GM19328 (cell line): ENCODE data around the gene GPR151.
"Not testable (repeated sequence)": the region's sequence is repeated elsewhere in the genome, so short reads cannot be mapped to it uniquely, and the experiment has no call there.

ENCODE experiments used
- ATAC-seq: cut with Tn5 transposase; IDR thresholded peaks from one replicate; pipeline ENCODE4 v1.9.1; 2021; ENCODE audit warnings: mild to moderate bottlenecking, moderate library complexity; ENCODE audit not compliant: unreplicated experiment

The GPR151 gene

DNA sequence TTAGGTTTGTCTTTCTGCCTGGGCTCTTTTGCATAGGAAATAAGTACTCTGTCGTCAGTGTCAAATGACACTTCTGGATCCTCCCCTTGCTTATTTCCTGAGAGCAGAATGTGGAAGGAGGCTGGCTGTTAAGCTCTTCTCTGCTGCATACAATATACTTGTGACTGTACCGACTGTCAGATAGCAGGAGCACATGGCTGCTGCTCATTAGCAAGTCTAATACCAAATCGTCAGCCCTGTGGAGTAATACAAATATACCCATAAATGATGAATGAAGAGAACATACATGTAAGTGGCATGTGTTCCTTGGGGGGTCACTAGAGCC, at the start of gene GPR151:
Gene GPR151, minus strand, starts transcription at position 40 of the 325 bp plus-strand sequence. CDS start 77 bp downstream, outside the sequence.
- no peak for ATAC-seq

DNA sequence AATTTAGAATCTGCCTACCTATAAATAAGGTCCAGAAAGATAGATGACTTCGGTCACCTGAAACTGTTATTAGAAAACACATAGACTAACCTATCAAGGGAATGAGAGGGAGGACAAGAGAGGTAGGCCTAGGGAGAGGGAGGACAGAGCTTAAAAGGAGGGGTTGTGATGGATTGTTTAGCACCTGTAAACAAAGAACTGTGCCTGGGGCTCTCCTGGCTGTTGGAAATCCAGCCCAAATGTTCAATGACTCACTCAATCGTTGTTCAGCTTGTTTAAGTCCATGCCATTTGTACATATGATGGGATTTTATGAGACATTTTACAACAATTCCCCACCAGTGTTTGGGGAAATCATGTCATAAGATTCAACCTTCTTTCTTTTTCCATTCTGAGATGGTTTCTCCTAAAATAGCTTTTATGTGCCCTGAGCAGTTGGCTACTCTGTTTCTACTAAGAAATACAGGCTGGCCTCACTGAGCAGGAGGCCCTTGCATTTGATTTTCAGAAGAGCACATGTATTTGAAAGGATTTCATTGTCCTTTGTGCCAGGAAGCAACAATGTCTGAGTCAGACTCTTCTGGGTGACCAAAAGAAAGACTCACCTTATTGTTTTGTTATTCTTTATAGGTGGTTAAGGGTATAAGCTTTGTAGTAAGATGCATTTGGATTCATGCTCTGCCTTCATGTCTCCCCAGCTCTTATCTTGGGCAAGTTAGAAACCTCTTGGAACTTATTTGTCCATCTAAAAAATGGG, 48.2 kb upstream of the GPR151 start:
- no peak for ATAC-seq

DNA sequence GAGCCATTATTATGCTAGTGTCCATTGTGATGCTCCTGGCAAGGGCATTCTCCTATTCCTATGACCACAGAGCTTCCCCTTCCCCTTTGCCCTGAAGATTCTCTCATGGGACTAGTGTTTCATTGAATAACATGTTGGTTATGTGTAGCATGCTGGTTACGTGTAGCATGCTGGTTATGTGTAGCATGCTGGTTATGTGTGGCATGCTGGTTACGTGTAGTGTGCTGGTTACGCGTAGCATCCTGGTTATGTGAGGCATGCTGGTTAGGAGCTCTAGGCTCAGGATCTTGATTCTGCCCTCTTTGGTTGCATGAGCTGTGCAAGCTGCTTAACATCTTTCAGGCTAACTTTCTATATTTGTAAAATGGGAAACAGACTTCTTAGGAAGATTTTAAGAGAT, 46.5 kb upstream of the GPR151 start:
- no peak for ATAC-seq

DNA sequence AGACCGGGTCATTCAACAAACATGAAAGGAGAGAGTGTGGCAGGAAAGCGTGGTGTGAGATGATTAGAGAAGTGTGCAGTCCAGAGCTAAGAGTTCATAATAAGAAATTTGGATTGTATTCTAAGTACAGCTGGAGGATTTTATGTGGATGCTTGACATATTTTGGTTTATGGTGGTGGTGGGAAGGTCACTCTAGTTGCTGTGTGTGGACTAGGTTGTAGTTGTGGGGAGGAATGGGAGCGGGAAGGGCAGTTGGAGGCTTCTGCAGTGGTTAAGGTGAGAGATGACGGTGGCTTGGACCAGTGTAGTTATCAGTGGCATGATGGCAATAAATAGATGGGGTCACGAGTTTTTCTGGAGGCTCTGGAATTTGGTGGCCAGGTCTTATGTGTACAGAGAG, 45.7 kb upstream of the GPR151 start:
- ATAC-seq: no peak

DNA sequence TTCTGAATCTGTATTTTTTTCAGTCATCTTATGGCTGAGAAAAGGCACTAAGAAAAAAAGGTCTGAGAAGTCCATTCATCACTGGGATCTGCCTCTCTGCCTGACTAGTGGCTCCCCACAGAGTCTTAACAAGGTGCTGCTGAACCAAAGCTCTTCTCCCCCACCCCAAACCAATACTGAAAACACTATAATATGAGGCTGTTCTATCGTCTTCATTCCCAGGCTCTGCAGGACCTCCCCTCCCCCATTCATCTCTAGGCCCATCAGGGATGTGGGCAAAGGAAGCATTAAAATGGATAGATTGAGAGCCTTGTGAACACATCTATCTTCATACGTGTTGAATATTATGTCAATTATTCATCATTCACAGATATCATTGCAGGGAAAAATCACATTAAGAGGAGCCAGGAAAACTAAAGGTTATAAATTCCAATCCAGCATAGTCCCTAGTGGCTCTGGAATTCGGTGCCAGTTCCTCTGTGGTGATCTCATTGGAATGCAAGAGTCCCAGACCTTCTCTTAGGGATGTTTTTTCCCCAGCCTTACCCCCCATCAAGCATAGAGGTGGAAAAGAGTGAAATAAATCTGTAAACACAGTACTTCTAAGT, 44.3 kb upstream of the GPR151 start:
- no peak for ATAC-seq

DNA sequence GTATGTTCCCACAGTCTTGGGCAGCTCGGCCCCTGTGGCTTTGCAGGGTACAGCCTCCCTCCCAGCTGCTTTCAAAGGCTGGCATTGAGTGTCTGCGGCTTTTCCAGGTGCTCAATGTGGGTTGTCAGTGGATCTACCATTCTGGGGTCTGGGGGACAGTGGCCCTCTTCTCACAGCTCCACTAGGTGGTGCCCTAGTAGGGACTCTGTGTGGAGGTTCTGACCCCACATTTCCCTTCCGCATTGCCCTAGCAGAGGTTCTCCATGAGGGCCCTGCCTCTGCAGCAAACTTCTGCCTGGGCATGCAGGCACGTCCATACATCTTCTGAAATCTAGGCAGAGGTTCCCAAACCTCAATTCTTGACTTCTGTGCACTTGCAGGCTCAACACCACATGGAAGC, 40.9 kb upstream of the GPR151 start:
- not testable (repeated sequence) for ATAC-seq

DNA sequence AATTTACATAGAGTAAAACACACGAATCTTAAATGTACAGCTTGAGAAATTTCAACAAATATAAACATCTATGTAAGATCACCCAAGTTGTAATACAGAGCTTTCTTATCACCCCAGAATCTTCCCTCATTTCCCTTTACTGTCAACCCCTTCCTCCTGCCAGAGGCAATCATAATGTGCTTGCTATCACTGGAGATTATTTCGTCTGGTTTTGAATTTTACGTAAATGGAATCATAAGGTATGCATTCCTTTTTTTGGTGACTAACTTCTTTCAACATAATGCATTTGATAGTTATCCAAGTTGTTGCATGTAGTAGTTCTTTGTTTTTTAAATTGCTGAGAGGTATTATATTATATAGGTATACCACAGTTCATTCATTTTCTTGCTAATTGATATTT, 37.5 kb upstream of the GPR151 start:
- no peak for ATAC-seq

DNA sequence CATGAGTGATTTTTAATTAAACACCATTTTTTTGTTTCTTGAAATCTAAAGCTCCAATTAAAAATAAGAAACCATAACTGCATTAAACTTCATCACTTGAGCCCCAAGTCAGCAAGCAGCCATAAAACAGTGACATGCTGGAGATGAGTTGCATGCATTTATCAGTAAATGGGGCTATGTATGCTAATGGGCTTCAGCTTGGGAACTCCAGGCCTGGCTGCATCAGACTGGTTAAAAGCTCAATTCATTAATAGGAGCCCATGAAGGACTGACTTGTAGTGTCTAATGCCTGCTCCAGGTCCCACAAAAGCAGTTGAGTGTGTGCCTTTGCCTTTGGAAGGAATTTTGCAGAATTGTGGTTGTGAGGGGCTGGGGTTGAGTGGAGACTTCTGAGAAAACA, 33.6 kb upstream of the GPR151 start:
- no peak for ATAC-seq

DNA sequence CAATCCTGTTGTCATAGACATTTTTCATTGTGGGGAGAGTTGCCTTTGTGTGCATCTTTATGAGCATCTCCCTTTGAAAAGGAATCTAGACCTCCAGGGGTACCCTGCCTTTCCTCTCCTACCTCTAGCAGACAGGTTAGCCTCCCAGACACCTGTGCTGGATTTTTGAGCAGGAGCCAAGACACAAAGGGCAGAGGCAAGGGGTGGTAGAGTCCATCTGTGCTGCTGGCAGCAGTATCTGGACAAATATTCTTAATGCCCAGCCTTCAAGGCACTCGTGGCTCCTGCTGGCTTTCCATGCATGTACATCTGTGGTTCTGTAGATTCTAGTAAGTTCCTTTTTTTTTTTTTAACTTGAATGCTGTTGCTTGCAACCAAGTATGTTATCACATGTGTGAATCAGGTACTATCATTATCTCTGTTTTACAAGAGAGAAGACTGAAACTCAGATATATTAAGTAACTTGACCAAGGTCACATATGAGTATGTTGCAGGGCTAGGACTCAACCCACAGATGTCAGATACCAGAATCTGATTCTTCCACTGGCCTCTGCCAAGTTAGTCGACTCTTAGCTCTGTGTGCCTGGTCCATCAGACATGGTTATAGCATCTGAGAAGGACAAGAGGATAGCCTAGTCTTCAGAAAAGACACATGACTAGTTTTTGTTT, 32.9 kb upstream of the GPR151 start:
- no peak for ATAC-seq

DNA sequence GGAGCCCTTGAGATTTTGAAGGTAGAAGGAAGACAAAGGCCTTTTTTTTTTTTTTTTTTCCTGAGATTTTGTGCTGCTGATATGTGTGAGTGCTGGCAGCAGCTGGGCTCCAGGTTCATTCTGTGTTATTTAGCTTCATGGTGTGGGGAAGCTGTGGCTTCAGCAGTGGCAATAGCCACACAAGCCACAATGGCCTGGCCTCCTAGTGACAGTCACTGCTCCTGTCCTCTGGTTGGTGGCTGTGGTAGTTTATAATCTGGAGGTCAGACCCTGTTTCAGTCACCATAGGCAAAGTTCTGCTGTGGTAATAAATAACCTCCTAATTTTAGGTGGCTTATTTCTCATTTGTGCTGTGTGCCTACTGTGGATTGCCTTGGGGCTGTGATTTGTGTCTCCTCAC, 28.2 kb upstream of the GPR151 start:
- ATAC-seq: no peak

DNA sequence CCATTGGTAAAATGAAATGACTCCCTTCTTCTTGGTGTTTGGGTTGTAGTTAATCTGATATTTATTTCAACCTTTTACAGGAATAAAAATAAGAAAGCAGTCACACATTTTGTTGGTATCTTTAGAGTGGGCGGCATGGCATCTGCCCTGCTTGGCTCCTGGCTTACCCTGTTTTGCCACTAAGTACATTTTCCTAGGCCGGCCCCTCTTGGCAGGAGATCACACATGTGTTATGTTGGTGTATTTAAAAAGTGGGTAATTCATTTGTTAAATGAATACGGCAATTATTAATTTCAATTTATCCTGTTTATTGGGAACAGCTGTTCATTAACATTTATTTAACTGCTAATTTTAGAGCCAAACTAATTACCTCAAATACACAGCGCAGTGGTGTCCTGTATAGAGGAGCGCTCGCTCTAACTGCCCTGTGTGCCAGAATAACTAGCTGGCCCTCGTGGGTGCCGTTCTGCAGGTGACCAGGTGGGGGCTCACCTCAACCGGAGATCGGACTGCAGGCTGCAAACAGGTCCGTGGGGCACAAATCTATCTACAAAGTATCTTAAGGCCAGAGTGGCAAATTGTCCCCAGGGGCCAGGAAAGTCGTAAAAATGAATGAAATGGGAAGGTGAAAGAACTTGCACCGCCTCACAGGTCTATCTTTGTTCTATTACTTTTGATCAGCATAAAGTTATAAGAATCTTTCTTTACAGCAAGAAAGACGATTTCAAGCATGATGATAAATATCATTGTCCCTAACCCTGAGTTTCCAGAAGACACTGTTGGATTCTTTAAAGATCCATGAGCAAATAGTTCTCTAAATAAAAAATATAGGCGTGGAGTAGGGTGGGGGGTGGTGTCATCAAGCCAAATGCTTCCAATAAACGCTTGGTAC, 26.2 kb upstream of the GPR151 start:
- ATAC-seq: peak; percentile 99

DNA sequence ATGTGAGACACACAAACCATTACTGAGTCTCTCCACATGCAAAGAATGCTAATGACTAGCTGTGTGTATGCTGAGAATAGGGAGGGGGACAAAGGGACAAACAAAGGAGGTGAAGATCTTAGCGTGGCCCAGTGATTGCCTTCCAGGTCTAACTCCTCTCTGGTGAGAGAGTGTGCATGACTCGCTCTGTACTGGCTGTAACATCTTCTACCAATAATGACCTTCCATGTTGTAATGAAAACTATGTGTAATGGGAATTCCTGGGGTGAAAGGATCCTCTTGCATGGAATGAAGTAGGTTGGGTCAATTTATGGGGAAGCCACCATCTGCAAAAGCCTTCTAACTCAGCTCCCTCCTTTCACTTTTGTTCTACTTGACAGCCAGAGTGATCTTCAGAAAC, 24.4 kb upstream of the GPR151 start:
- ATAC-seq: no peak

DNA sequence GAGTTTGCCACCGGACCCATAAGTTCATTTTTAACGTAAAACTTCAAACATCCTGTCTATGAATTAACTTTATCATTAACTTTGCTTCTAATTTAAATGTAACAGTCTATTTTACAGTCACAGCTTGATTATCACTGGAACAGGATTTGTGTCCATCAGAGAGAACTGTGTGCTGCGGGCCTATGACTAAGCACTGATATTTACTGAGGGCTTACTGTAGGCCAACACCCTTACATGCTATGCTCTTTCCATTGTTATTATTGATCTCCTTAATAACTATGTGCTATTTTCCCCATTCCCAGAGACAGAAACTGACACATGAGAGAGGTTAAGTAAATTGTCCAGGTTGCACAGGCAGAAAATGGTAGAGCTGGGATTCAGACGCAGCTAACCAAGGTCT, 24.0 kb upstream of the GPR151 start:
- no peak for ATAC-seq

DNA sequence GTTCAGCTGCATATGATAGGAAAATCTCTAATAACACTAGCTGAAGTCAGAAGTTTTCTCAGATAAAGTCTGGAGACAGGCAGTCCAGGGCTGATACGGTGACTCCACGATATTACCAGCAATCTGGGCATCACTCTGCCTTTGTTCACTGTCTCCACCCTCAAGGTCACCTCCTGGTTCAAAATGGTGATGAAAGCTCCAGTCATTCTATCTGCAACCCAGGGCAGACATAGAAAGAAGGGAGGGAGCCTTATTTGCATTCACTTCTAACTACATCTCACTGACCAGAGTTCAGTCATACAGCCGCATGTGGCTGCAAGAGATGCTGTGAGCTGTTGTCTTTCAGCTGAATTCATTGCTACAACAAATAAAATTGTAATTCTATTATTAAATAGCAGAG, 22.4 kb upstream of the GPR151 start:
- no peak for ATAC-seq

DNA sequence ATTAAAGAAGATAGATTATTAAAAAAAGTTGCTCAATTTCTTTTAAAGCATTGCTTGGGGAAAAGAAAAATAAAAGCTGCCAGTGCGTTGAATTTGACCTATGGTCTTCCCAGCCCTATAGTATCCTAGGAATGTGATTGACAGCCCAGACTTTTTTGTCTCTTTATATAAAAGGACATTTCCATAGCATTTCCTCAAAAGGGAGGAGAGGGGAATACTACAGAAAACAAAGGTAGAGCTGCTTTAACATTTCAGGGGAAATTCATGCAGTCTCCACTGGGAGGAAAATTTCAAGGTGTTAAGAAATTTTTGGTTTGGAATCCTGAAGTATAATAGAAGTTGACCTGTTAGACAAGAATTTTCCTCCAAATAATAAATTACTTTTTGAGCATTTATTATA, 17.9 kb upstream of the GPR151 start:
- no peak for ATAC-seq

DNA sequence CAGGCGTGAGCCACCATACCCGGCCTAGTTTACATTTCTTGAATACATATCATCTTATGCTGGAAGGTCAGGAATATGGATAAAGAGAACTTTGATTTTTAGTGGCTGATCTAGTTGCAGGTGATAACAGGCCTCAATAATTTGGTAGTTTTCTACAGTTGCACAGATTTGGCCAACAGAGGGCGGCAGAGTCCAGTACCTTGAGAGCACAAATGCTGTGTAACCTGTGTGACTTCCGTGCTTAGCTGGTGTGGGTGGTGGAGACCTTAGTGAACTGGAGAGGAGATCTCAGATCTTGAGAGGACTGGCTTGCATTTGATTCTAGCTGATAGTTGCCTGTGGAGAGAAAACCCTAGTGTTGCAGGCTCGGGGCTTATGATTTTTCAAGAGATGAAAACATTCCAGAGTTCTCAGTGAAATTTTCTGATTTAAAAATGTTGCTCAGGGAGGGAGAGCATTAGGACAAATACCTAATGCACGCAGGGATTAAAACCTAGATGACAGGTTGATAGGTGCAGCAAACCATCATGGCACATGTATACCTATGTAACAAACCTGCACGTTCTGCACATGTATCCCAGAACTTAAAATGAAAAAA, 17.4 kb upstream of the GPR151 start:
- peak; percentile 96 for ATAC-seq

DNA sequence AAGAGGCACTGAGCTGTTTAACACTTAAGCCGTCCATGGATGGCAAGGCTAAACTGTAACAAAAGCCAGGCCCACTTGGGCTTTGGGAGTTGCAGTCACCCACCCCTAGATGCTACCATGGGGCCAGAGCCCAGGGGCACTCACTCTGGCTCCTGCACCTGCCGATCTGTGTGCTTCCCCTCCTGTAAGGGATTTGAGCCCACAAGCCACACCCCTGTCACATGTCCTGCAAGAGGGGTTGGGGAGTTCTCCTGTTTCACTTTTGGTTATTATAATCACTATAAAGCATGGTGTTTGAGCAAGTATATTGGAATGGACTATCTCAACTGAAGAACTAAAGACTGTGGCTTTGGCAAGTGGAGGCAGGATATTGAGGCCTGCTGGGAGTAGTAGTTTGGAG, 14.0 kb upstream of the GPR151 start:
- no peak for ATAC-seq

DNA sequence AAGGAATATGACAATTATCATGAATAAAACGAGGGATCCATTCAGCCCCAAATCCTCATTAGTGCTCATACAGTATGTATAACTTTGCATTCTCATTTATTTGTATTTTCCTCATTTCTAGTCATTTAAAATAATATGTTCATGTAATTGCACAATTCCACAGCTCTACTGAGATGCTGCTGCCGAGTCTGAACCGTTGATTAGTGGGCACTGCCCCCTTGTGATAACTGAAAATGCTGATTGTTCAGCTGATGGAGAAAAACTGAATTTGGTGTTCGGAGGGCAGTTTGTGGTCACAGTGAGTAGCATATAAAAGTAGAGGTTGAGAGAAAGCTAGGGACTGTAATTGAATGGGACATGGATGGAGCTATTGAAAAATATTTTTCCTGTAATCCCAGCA, 12.2 kb upstream of the GPR151 start:
- no peak for ATAC-seq

DNA sequence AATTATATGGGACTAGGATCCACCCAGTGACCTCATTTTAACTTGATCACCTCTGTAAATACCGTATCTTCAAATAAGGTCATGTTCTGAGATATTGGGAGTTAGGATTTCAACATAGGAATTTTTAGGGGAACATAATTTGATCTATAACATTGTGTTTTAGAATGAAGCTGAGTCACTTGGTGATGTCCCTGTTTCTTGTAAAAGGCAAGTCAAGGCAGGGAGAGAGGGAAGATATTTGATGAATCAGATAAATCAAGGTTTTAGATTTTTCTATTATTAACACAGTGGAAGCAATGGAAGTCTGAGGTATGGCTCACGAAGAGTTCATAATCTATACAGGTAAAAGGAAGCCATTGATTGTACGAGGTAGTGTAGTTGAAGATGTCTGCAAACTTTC, 11.8 kb upstream of the GPR151 start:
- ATAC-seq: no peak

DNA sequence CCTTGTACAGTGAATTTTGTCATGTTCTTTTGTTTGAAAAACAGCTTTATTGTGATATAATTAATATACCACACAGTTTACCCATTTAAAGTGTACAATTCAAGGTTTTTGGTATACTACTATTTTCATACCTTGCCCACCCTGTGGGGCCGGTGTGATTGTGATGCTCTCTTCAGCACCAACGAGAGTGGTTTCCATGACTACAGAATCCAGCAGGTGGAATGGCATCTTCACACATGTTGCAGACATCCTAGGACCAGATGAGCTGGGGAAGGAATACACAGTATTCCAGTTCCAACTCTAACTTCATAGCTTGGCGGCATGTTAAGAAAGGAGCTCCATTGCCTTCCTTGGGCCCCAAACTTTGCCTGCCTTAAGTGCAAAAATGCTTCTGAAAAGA, 7.7 kb upstream of the GPR151 start:
- ATAC-seq: no peak
